Measurements from ENCODE around the gene TOMM22.

TOMM22 gene

DNA sequence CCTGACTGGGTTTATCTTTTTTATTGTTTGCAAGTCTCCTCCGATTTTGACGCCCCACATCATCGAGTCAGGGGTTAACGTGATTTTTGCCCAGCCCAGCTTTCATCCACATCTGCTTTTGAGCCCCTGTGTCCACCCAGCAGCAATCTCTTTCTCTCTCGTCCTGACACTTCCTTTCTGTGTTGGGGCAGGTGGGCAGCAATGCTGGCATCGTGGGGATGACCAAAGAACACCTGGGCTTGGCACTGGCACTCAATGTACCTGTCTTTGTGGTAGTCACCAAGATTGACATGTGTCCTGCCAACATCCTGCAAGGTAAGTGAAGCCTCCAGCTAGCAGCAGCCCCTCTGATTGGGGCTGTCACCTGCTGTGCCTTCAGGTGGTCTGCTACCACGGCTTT, 39.8 kb downstream of the TOMM22 start:
- no peak overlapping the region for H3K27ac ChIP-seq
- TF ChIP-seq, protein P1, sequence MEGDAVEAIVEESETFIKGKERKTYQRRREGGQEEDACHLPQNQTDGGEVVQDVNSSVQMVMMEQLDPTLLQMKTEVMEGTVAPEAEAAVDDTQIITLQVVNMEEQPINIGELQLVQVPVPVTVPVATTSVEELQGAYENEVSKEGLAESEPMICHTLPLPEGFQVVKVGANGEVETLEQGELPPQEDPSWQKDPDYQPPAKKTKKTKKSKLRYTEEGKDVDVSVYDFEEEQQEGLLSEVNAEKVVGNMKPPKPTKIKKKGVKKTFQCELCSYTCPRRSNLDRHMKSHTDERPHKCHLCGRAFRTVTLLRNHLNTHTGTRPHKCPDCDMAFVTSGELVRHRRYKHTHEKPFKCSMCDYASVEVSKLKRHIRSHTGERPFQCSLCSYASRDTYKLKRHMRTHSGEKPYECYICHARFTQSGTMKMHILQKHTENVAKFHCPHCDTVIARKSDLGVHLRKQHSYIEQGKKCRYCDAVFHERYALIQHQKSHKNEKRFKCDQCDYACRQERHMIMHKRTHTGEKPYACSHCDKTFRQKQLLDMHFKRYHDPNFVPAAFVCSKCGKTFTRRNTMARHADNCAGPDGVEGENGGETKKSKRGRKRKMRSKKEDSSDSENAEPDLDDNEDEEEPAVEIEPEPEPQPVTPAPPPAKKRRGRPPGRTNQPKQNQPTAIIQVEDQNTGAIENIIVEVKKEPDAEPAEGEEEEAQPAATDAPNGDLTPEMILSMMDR (conservative IDR thresholded peaks at IDR 0.05): no peak
- no peak for TF ChIP-seq ZFX (IDR thresholded peaks at IDR 0.05)

DNA sequence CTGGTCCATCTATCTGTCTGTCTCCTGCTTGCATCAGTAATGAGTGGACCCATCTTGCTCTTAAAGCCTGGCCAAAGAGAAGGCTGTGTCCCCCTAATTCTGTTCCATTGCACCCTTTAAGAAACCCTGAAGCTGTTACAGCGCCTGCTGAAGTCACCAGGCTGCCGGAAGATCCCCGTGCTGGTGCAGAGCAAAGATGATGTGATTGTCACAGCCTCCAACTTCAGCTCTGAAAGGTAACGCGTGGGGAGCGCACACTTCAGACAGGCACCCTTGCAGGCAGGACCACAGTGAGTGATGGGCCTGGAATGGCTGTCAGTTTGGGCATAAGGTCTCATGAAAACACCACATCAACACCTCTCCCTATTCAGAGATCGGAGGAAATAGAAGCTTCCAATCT, 42.4 kb downstream of the TOMM22 start:
- TF ChIP-seq, protein P1 (conservative IDR thresholded peaks at IDR 0.05): no peak
- no peak for TF ChIP-seq ZFX (IDR thresholded peaks at IDR 0.05)
- H3K27ac ChIP-seq: no peak overlapping the region

DNA sequence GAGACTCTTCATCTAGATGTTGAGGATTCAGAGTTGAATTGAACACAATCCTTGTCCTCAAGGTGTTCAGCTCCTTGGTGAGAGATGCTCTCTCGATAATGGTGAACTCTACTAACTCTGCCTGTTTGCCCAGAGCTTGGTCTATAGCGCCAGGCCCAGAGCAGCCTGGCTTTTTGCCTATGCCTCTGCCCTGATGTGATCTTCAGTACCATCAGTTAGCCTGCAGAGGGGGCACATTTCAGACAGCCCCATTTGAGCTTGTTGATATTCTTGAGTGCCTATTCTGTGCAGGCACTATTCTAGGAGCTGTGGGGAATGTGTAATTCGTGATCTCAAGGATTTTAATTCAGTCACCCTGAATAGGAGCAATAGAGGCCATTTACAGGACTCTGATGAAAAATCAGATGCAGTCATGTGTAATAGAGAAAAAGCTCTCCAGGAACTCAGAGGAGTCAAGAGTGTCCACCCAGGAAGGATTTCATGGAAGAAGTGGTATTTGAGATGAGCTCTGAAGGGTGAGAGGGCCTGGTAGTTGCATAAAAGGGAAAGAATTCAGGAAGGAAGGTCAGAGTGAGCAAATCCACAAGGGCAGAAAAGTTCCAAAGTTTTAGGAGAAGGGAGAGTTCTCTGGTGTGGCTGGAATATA, 43.3 kb downstream of the TOMM22 start:
- no peak overlapping the region for H3K27ac ChIP-seq
- TF ChIP-seq ZFX (IDR thresholded peaks at IDR 0.05): no peak
- TF ChIP-seq, protein P1 (conservative IDR thresholded peaks at IDR 0.05): peak; percentile 65

DNA sequence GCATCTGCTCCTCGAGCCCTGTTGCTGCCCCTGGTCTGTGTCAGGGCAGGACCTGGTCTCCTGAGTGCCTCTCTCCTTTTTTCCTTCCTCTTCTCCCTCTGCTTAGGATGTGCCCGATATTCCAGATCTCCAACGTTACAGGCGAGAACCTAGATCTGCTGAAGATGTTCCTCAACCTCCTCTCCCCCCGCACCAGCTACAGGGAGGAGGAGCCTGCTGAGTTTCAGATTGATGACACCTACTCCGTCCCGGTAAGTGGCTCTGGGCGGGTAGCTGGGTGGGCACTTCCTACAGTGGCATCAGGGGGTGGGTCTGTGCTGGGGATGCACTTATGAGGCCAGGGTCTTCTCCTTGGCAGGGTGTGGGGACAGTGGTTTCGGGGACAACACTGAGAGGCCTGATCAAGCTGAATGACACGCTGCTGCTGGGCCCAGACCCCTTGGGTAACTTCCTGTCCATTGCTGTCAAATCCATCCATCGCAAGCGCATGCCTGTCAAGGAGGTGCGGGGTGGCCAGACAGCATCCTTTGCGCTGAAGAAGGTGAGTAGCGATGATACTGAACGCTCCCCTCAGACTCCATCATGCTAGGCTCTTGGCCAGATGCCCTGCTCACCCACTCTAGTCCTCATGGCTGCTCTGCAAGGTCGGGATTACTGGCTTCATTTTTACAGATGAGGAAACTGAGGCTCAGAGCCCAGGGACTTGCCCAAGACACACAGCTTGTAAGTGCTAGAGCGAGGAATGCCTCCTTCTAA, 44.3 kb downstream of the TOMM22 start:
- no peak overlapping the region for H3K27ac ChIP-seq
- TF ChIP-seq, protein P1 (conservative IDR thresholded peaks at IDR 0.05): no peak
- TF ChIP-seq ZFX (IDR thresholded peaks at IDR 0.05): no peak

DNA sequence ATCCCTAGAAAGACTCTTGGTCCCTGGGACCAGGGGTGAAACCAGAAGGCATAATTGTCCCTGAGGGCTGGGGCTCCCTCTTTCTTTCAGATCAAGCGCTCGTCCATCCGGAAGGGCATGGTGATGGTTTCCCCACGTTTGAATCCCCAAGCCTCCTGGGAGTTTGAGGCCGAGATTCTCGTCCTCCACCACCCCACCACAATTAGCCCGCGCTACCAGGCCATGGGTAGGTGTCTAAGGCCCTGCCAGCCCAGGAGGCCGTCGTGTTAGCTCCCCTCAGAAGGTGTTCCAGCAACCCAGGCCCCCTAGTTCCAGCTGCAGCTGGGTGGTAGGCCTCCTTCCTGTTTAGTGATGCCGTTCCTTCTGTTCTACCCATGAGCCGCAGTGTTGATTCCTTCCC, 45.4 kb downstream of the TOMM22 start:
- no peak overlapping the region for H3K27ac ChIP-seq
- TF ChIP-seq, protein P1 (conservative IDR thresholded peaks at IDR 0.05): no peak
- TF ChIP-seq ZFX (IDR thresholded peaks at IDR 0.05): no peak

DNA sequence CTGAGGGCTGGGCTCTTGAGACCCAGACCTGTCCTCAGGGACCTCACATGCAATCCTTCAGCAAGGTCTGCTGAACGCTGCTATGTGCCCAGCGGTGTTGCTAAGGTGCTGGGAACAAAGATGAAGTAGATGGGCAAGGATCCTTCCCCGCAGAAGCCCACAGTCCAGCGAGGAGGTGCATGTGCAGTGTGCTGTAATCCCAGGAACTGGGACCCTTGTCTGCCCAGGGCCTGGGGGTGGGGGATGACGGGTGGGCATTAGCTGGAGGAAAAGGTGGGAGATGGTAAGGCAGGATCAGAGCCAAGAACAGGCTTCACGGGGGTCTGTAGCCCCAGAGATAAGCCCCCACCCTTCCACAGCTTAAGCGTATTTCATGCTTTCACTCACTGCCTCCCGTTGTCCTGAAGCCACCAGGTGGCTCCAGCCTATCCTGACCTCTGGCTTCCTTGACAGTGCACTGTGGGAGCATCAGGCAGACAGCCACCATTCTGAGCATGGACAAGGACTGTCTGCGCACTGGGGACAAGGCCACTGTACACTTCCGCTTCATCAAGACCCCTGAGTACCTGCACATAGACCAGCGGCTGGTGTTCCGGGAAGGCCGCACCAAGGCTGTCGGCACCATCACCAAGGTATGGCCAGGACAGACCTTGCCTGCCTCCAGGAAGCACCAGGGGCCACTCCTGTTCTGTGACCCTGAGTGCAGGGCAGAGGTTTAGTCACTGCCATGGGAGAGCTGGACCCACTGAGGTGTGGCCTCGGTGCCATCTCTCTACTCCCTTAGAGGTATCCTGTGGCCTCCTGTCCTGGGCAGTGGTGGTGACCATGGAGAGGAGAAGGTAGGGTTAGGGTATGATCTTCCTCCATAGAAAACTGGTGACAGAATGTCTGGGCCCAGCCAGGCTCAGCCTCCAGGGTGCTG, 46.0 kb downstream of the TOMM22 start:
- no peak for TF ChIP-seq ZFX (IDR thresholded peaks at IDR 0.05)
- TF ChIP-seq, protein P1 (conservative IDR thresholded peaks at IDR 0.05): no peak
- H3K27ac ChIP-seq: no peak overlapping the region

Data from C4-2B (cell line).